DOHH2 (cell line): ENCODE results near the gene FASLG.

ENCODE experiments used
- H3F3A ChIP-seq: fragments of 200-600 bp; sonication (generic), shearing (Covaris generic); 2 replicates; pipeline ENCODE4 v1.6.0; 2016; ENCODE audit warnings: antibody characterized with exemption, mild to moderate bottlenecking; ENCODE audit not compliant: control insufficient read depth, insufficient read depth
- H3K27ac ChIP-seq: fragments of 200-600 bp; sonication (generic); 2 replicates; pipeline ENCODE4 v1.5.1; 2014; ENCODE audit warnings: low read depth, mild to moderate bottlenecking, low read length, moderate library complexity
- H3K27me3 ChIP-seq: fragments of 200-600 bp; sonication (generic); 2 replicates; pipeline ENCODE4 v1.6.1; 2014; ENCODE audit warnings: mild to moderate bottlenecking, low read length, mixed read lengths; ENCODE audit not compliant: control insufficient read depth
- H3K36me3 ChIP-seq: fragments of 200-600 bp; sonication (generic); 2 replicates; pipeline ENCODE4 v1.6.1; 2014; ENCODE audit warnings: mild to moderate bottlenecking, low read length, moderate library complexity, mixed read lengths; ENCODE audit not compliant: control insufficient read depth
- H3K4me1 ChIP-seq: fragments of 200-600 bp; sonication (generic); 2 replicates; pipeline ENCODE4 v1.6.1; 2014; ENCODE audit warnings: mild to moderate bottlenecking, low read length, mixed read lengths; ENCODE audit not compliant: control insufficient read depth
- H3K4me2 ChIP-seq: fragments of 200-600 bp; sonication (generic); 2 replicates; pipeline ENCODE4 v1.6.0; 2014; ENCODE audit warnings: mild to moderate bottlenecking, low read length, moderate library complexity
- H3K4me3 ChIP-seq: fragments of 200-600 bp; sonication (generic); 2 replicates; pipeline ENCODE4 v1.5.1; 2014; ENCODE audit warnings: mild to moderate bottlenecking, low read length, mixed read lengths
- H3K79me2 ChIP-seq: fragments of 200-600 bp; sonication (generic); 2 replicates; pipeline ENCODE4 v1.6.1; 2014; ENCODE audit warnings: mild to moderate bottlenecking, low read length, mixed read lengths; ENCODE audit not compliant: control insufficient read depth
- H3K9me2 ChIP-seq: fragments of 200-600 bp; sonication (generic); replicated peaks from 2 replicates; pipeline ENCODE4 v1.6.1; 2014; ENCODE audit warnings: mild to moderate bottlenecking, low read length, mixed read lengths; ENCODE audit not compliant: control insufficient read depth
- H3K9me3 ChIP-seq: fragments of 200-600 bp; sonication (generic); 2 replicates; pipeline ENCODE4 v1.6.1; 2014; ENCODE audit warnings: antibody characterized with exemption, low read length, mixed read lengths; ENCODE audit not compliant: control insufficient read depth, insufficient read depth
- H4K20me1 ChIP-seq: fragments of 200-600 bp; sonication (generic); 2 replicates; pipeline ENCODE4 v1.6.0; 2014; ENCODE audit warnings: low read depth, mild to moderate bottlenecking, antibody characterized with exemption, low read length, moderate library complexity; ENCODE audit not compliant: control insufficient read depth, insufficient read depth
- EZH2phosphoT487 ChIP-seq: fragments of 200-600 bp; sonication (generic); IDR thresholded peaks from 2 replicates; pipeline ENCODE4 v1.6.1; 2017; ENCODE audit warnings: borderline replicate concordance, mild to moderate bottlenecking, antibody characterized with exemption, low read length, moderate library complexity, mixed read lengths
- TF ChIP-seq, protein P1 (sequence below): fragments of 200-600 bp; sonication (generic); IDR thresholded peaks from one replicate; pipeline ENCODE4 v1.5.1; 2014; ENCODE audit warnings: antibody characterized with exemption, mild to moderate bottlenecking, low read depth, low read length; ENCODE audit not compliant: poor library complexity, severe bottlenecking

The FASLG gene

DNA sequence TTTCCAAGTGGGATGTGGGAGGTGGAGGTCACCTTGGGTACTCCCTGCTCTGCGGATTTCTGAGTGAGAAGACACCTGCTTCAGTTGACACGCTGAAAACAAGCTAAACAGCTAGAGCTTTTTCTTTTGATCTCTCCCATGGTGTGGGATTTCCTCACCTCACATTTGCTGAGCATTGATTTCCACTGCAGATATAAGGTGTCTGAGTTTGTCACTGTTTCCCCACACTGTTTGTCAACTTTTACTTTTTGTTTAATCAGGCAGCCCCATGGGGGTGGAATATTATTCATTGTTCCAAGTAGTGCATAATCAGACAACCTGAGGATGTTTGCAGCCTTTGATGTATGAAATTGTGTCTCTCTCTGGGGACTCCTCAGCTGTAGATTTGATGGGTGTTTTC is 49.5 kb downstream of the FASLG start:
- Histone ChIP-seq H3K27ac (no peak overlapping the region), H3K9me3 (no peaks in the 10 kb centered on the region), H3K79me2 (no peaks in the 10 kb centered on the region), H3K4me2 (no peak overlapping the region), H3K36me3 (no peaks in the 10 kb centered on the region), H4K20me1 (no peaks in the 10 kb centered on the region), H3K9me2 (no peaks in the 10 kb centered on the region), H3K4me1 (no peaks in the 10 kb centered on the region), H3K4me3 (no peak overlapping the region), H3K27me3 (no peaks in the 10 kb centered on the region; the same call in 1 of the 2 replicates), H3F3A (no peaks in the 10 kb centered on the region)
- TF ChIP-seq, protein P1, sequence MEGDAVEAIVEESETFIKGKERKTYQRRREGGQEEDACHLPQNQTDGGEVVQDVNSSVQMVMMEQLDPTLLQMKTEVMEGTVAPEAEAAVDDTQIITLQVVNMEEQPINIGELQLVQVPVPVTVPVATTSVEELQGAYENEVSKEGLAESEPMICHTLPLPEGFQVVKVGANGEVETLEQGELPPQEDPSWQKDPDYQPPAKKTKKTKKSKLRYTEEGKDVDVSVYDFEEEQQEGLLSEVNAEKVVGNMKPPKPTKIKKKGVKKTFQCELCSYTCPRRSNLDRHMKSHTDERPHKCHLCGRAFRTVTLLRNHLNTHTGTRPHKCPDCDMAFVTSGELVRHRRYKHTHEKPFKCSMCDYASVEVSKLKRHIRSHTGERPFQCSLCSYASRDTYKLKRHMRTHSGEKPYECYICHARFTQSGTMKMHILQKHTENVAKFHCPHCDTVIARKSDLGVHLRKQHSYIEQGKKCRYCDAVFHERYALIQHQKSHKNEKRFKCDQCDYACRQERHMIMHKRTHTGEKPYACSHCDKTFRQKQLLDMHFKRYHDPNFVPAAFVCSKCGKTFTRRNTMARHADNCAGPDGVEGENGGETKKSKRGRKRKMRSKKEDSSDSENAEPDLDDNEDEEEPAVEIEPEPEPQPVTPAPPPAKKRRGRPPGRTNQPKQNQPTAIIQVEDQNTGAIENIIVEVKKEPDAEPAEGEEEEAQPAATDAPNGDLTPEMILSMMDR, result no peak
- no peak for TF ChIP-seq EZH2phosphoT487

DNA sequence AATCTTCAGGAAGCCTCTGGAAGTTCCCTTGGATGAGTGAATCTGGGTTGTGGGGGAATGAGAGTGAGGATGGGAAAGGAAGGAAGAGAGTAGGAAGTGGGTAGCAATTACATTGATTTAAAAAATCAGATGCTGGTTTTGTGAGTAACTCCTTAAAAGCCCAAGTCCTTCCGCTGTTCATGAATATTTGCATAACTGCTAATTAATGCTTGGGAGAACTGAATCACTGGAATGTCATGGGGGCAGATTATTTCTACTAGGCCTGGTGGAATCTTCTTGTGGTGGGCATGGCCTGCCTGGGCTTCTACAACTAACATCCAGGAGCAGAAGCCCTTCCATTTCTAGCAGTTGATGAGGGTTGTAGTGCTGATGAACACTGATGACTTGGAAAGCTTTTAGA is 52.7 kb downstream of the FASLG start:
- Histone ChIP-seq H3K4me1 (no peaks in the 10 kb centered on the region), H3F3A (no peaks in the 10 kb centered on the region), H4K20me1 (no peaks in the 10 kb centered on the region), H3K27ac (no peak overlapping the region), H3K79me2 (no peaks in the 10 kb centered on the region), H3K9me3 (no peaks in the 10 kb centered on the region), H3K9me2 (no peaks in the 10 kb centered on the region), H3K27me3 (peaks cover 6% of the 10 kb centered on the region; the same call in 1 of the 2 replicates), H3K36me3 (no peaks in the 10 kb centered on the region), H3K4me3 (no peak overlapping the region), H3K4me2 (no peak overlapping the region)
- TF ChIP-seq, protein P1, result no peak
- no peak for TF ChIP-seq EZH2phosphoT487

DNA sequence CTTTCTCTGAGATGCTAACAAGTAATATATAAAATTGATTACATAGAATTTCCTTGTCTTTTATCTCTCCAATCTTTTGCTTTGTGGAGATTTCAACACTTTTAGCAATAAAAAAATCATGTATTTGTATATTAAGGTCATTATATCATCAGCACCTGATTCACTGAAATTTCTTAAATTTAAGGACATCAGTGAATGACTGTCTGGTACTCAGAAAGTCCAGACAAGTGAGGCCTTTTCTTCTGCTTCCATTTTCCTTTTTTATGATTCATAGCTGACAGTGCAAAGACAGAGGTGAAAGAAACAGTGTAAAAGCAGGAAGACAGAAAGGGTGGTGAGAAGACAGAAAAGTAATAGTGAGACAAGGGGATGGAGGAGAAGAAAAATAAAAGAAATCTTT is 54.6 kb downstream of the FASLG start:
- Histone ChIP-seq H3K27ac (no peak overlapping the region), H3K36me3 (no peaks in the 10 kb centered on the region), H3K4me1 (no peaks in the 10 kb centered on the region), H3K4me3 (no peak overlapping the region), H4K20me1 (no peaks in the 10 kb centered on the region), H3K9me2 (no peaks in the 10 kb centered on the region), H3K27me3 (peaks cover 6% of the 10 kb centered on the region; the same call in 1 of the 2 replicates), H3K9me3 (no peaks in the 10 kb centered on the region), H3K79me2 (no peaks in the 10 kb centered on the region), H3F3A (no peaks in the 10 kb centered on the region), H3K4me2 (no peak overlapping the region)
- TF ChIP-seq, protein P1, result no peak
- TF ChIP-seq EZH2phosphoT487, result no peak
